ELR (cell line): ENCODE data around the gene ABCC10.
"Not testable (repeated sequence)": the region's sequence is repeated elsewhere in the genome, so short reads cannot be mapped to it uniquely, and the experiment has no call there.

Source experiments
- DNase-seq: peaks from one replicate; pipeline ENCODE4 v3.0.0-alpha.2; 2015; ENCODE audit warnings: low read depth

ABCC10 gene

GRCh38 chr6:43498291-43498690, 71.0 kb downstream of the ABCC10 start:
- DNase-seq: not testable (repeated sequence)

GRCh38 chr6:43499028-43499815, 71.9 kb downstream of the ABCC10 start:
- no peak for DNase-seq
